DMS153 (cell line): ENCODE measurements around the gene ASIC2.
"Not testable (repeated sequence)": the region's sequence is repeated elsewhere in the genome, so short reads cannot be mapped to it uniquely, and the experiment has no call there.

Source experiments
- DNase-seq: peaks from one replicate; lab custom pipeline; 2025; lab: John Stamatoyannopoulos, UW

The ASIC2 gene

DNA sequence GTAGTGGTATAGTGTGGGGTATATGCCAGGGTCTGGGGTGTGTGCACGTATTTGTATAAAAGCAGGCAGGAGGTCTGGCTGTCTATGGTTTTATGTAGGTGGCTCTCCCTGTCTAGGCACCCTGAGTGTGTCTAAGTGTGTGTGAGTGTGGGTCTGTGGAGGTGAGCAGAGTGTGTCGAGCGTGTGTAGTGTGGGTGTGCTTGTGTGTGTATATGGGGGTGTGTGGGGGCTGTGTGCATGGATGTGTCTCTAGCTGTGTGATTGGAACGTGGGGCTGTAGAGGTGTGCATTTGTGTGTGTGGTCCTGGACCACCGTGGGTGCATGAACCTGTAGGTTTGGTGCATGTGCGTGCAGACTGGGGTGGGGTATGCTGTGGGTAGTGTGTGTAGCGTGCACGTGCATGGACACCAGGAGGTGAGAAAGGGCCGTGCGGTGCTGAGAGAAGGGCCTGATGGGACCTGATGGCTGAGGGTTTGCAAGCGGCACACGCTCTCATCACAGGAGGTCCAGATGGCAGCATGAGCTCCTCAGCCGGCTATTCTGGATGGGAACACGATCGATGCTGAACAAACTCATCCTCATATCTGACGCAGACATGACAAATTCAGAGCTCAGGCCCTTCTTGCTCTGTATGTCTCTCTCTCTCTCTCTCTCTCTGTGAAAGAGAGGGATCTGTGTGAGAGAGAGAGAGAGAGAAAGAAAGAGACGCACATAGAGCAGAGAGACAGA, 273.8 kb downstream of the ASIC2 start:
- DNase-seq, result no peak

DNA sequence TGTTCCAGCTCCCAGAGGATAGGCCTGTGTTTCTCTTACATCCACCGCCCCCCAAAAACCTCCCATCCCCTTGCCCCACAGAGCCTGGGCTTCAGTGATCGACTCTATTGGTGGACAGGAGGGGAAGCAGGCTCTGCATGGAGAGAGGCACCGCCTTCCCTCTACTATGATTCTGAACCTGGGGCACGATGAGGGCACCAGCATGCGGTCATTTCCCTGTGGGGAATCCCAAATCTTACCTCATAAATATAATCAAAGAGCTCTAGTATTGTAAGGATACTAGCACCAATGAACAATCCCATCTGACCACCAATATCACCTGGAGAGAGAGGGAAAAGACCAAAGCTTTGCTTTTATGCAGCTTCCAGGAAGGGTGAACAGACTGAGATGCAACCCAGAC, 275.7 kb downstream of the ASIC2 start:
- no peak for DNase-seq

DNA sequence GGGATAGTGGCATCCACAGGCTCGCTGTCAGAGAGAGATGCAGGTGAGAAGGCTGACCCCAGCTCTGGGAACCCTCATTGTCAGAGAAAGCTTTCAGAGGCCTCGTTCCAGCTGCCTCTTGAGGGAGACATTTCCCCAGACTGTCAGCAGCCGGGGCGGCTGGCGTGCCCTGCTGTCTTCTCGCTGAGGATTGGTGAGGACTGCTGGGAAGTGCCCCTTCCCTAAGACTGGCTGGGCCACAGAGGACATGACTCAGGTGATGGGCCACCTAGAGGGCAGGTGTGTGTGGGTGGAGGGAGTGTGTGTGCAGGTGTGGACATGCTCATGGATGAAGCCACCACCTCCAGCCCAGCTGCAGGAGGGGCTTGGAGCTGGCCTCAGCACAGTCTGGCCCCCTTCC, 276.2 kb downstream of the ASIC2 start:
- DNase-seq, result no peak

DNA sequence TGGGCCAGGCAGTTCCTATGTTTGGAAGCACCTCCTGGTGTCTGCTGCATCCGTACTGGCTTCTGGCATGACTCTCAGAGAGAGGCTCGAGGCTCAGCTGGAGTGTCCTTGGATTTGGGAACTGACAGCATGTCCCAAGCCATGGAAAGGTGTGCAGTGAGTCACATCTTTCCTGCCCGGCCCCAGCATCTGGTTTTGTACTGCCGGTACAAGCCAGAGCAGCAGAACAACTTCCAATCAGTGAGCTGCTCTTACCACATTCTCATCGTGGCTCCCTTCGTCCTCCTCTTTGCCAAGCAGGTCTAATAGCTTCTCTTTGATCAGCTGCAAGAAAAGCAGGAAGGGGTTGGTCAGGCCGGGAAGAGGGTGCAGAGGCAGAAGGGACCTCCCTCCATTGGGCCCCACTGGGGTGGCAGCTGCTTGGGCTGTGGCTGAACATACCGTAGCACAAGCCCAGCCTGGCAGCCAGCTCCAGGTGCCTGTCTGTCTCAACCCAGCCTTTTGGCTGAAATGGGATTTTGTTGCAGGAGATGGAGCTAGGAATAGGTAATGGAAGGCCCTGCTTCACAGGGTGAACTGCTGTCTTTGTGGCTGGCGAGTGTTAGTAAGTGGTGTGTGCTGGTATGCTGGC, 277.3 kb downstream of the ASIC2 start:
- no peak for DNase-seq

DNA sequence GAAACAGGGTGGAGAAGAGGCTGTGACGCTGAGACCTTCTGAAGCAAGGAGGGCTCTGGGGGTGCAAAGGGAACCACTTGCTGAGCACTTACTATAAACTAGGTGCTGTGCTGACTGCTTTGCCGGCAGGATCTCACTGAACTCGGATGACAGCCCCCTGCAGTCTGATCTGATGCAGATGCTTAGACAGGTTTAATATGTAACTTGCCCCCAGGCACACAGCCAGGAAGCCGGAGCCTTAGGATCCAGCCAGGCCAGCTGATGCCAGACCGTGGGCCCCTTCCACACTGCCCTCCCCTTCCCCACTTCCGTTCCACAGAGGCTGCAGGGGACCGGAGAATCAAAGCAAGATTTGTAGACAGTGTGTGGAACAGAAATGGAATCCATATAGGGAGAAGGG, 278.3 kb downstream of the ASIC2 start:
- DNase-seq, result no peak

DNA sequence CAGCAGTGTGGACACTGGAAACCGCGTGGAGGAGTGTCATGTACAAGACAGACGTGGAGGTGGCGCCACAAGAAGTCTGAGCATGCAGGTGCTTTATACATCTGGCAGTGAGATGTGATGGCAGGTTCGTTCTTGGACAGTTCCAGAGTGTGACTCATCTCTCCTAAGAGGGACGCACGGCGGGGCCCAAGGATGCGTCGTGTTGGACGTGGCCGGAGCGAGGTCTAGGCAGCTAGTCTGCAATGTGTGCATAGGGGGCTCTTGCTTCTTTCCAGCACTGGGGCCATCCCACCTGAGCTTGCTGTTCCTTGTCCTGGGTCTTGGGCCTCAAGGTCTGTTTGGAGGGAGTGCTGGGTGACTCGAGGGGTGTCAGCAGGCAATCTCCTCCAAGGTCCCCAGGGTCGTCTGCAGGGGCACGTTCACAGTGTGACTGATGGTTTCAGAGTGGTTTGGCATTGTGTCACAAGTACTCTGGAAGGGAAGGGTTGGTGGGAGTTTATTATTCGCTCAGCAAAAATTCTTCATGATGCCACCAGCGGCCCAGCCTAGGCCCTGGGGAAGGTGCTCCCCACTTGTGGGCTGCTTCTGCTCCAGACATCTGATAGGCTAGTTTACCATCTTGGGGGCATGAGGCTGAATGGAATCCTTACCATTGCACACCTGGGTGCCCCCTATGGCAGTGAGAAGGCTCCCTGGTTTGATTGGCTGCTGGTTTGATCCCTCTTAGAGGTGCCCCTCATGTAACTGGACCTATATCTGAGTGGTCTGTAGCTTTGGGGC, 279.3 kb downstream of the ASIC2 start:
- no peak for DNase-seq

DNA sequence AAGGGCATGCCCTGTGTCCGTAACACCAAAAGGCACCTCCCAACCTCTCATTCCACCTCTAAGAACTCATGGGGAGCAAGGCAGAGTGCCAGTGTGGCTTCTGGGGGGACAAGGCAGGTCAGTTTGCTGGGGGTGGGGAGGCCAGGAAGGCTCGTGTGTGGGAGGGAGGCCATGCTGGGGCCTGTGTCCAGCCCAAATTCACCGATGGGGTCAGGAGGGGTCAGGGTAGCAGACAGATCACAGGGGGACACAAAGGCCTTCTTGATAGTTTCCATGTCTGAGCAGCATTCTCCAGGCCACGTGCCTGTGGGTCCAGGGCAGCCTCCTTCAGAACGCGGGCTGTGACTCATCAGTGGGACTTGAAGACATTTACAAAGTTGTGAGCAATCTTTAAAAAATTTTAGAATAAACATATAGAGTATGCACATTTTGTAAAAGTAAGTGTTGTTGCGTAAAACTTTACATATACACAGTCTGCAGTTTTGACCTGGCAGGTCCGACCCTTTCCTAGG, 280.5 kb downstream of the ASIC2 start:
- no peak for DNase-seq

DNA sequence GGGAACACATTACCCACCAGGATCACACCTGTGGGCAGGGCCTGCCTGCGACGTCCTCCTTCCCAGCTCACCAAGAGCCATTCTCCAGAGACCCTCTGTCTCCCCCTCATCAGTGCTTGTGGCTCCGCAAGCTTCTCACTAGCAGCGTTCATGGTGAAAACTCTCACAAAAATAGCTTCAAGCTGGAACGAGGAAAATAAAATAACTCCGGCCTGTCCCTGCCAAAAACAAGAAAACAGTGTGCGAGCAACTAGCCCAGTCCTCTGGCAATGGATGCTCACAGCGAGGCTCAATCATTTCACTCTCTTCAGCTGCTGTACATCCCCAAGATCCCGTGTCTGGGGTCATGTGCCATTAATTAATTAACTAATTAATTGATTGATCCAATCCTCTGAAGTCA, 283.5 kb downstream of the ASIC2 start:
- no peak for DNase-seq

DNA sequence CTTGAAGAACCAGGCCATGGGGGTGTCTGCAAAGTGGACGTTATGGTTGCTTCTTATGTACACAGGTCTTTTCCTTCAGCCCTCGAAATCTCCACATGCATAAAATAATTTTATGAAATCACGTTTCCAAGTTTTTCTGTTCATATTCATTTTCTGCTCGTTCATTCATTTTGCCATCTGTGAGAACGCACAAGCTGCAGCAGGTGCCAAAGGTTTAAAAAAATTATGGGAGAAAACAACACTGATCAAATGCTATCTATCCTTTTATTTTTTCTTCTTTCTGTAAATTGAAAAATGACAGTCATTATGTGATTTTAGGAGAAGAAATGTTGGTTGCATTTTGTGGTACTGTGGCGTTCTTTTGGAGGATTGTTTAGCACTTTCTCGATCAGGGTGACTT, 285.9 kb downstream of the ASIC2 start:
- DNase-seq, result no peak

DNA sequence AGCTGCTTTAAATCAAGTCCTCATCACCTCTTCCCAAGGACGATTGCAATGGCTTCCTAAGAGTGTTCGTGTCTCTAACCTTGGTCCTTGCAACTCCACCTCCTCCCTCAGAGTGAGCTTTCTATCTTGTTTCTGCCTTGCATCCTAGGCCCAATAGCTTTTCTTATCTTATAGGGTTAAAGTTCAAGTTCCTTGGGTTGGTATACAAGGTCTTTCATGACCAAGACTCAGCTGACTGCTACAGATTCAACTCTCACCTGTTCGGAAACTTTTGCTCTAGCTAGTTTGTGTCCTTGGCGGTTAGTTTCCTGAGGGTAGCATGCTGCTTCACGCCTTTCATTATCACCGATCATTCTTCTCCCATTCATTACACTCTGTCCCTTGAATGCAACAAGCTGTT, 290.8 kb downstream of the ASIC2 start:
- DNase-seq, result no peak

DNA sequence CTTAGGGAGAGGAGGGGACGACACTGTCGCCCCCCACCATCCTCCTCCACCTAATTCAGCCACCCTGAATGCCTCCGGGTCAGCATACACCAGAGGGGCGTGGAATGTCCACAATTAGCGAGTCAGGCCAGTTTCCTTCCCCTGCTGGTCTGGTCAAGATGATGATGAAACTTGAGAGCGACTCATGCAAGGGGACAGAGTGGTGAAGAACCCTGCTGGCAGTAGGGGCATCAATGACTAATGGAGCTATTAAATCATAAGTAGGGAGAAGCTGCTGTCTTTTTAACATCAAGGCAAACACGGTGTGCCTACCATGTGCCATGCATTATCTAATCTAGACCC, 294.2 kb downstream of the ASIC2 start:
- no peak for DNase-seq

DNA sequence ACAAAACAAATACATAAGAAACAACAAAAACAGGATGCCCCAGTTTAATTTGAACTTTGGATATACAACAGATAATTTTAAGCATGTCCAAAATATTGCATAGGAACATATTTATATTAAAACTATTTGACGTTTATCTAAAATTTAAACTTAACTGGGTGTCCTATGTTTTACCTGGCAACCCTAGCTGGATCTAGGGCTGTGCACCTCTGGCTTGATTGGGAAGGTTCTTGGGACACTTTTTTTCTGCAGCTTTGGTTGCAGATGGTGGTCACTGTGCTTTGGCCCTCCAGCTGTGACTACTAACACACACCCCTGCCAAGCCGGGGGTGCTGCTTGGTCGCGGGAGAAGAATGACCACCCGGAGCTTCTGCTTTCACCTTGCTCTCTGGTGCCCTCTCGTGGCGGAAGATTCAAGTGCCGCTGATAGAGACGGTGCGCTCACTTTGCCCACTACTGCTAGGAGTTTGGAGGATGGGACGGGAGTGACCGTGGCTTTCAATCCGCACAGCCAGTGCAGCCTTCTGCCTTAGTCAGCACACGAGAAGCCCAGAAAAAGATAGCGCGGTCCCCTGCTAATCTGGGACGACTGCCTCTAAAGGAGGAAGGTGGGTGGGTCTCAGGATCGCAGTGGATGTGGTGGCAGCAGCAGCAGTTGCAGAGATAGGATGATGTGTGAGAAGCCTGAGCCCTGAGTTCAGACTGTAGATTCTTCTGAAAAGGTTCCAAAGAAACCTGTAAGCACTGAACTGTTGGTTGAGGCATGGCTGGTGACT, 294.8 kb downstream of the ASIC2 start:
- DNase-seq, result peak; percentile 2

DNA sequence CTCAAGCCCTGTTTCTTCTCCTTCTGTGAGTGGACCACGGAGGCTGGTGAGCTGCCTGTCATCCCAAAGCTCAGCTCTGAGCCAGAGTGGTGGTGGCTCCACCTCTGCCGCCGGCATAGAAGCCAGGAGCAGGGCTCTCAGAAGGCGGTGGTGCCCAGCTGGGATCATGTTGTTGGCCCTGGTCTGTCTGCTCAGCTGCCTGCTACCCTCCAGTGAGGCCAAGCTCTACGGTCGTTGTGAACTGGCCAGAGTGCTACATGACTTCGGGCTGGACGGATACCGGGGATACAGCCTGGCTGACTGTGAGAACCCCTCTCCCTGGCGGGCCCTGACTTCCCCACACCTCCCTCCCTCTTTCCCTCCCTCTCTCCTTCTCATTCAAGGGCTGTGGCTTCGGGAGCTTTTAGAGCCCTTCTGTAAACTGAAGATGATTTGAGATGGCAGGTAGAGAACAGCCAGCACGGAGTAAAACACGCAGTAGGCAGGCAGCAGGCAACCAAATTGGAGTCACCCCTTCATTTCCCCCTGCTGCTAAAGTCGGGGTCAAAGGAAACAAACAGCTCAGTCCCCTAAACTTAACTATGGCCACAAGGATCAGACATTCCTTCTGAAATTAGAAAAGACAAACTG, 297.6 kb downstream of the ASIC2 start:
- no peak for DNase-seq

DNA sequence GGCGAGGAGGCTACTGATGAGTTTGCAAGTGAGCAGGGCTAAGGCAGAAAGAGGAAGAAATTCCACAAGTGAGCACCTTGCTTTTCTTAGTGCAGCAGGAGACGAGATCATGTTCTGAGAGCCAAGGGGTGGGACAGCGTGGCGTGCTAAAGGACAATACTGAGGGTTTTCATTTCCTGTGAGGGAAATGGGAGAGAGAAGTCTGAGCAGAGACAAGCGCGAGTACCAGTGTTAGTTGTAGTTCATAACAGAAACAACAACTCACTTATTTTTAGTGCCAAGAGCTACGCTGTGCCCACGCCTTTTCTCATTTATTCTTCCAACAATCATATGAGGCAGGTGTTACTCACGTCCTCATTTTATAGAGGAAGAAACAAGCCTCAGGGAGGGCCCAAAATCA, 299.1 kb downstream of the ASIC2 start:
- no peak for DNase-seq

DNA sequence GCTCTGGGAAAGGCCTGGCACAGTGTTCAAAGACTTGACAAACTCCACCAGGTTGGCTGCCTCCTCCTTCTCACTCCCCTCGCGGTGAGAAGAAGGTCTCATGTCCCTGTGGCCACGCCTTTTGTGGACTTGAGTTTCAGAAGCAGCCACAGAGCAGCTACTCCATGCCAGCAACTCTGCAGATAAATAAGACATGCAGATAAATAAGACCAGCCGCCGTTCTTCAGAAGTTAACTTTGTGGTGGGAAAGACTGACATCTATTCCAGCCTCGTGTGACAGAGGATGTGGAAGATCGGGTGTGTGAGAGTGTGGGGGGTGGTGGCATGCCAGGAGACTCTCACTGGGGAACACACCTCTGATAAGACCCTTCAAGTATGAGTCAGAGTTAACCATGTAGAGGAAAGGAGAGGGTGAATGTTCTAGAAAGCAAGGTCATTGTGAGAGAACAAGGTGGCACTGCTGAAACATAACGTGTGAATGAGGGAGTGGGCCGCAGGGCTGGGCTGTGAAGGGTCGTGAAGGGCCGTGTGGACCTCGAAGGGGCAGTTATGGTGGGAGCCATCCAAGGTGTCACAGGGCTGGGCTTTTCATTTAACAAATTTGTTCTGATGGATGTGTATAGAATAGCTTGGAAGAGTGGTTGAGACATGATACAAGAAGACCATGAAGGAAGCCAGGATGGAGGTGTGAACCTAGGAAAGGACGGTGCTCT, 300.6 kb downstream of the ASIC2 start:
- DNase-seq, result no peak

DNA sequence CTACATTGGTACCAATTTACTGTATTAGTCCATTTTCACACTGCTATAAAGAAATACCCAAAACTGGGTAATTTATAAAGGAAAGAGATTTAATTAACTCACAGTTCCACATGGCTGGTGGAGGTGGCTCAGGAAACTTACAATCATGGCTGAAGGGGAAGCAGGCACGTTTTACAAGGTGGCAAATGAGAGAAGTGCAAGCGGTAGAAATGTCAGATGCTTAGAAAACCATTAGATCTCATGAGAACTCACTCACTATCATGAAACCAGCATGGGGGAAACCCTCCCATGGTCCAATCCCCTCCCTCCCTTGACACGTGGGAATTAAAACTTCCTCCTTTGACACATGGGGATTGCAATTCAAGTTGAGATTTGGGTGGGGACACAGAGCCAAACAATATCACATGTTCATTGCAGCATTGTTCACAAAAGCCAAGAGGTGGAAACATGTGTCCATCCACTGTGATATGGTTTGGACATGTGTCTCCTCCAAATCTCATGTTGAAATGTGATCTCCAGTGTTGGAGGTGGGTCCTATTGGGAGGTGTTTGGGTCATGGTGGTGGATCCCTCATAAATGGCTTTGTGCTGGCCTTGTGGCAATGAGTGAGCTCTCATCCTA, 304.5 kb downstream of the ASIC2 start:
- no peak for DNase-seq

DNA sequence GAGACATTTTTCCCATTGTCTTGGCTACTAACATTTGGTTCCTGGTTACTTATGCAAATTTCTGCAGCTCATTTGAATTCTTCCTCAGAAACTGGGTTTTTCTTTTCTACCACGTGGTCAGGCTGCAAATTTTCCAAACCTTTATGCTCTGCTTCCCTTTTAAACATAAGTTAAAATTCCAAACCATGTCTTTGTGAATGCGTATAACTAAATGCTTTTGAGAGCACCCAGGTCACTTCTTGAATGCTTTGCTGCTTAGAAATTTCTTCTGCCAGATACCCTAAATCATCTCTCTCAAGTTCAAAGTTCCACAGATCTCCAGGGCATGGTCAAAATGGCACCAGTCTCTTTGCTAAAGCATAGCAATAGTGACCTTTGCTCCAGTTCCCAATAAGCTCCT, 305.2 kb downstream of the ASIC2 start:
- not testable (repeated sequence) for DNase-seq

DNA sequence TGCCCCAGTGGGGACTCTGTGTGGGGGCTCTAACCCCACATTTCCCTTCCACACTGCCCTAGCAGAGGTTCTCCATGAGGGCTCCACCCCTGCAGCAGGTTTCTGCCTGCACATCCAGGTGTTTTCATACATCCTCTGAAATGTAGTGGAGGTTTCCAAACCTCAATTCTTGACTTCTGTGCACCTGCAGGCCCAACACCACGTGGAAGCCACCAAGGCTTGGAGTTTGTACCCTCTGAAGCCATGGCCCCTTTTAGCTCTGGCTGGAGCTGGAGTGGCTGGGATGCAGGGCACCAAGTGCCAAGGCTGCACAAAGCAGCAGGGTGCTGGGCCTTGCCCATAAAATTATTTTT, 305.7 kb downstream of the ASIC2 start:
- not testable (repeated sequence) for DNase-seq

DNA sequence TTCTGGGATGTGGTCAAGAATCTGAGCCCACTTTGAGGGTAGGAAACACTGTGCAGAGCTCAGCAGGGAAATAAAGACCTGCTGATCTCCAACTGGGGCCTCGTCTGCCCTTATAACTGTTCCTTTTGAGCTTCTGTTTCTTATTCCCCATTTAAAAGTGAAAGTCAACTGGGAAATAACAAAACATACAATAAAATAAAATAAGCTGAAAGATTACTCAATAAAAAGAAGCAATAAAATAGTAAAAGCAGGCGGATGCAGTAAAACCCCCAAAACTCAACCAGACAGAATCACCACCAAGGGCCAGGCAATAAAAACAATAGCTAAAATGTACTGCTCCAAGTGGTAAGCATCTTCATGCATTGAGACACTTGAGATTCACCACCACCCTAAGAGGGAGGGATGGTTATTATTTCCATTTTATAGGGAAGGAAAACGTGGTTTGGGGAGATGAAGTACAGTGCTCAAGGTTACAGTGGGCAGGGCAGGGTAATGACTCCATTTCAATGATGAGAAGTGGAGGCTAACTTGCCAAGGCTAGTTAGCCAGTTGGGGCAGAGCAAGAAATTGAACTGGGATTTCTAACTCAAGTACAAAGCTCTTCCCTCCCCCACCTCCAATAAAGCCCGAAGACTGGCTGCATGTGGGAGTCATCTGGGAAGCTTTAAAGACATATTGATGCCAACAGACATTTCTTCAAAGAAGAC, 307.9 kb downstream of the ASIC2 start:
- DNase-seq, result no peak

DNA sequence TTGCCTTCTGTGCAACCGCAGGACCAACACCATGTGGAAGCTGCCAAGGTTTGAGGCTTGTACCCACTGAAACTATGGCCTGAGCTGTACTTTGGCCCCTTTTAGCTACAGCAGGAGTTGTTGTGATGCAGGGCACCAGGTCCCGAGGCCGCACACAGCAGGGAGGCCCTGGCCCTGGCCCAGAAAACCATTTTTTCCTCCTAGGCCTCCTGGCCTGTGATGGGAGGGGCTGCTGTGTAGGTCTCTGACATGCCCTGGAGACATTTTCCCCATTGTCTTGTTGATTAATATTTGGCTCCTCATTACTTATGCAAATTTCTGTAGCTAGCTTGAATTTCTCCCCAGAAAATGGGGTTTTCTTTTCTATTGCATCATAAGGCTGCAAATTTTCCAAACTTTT, 311.5 kb downstream of the ASIC2 start:
- DNase-seq, result not testable (repeated sequence)
